ENCODE data around the gene FRMD6.

DNA sequence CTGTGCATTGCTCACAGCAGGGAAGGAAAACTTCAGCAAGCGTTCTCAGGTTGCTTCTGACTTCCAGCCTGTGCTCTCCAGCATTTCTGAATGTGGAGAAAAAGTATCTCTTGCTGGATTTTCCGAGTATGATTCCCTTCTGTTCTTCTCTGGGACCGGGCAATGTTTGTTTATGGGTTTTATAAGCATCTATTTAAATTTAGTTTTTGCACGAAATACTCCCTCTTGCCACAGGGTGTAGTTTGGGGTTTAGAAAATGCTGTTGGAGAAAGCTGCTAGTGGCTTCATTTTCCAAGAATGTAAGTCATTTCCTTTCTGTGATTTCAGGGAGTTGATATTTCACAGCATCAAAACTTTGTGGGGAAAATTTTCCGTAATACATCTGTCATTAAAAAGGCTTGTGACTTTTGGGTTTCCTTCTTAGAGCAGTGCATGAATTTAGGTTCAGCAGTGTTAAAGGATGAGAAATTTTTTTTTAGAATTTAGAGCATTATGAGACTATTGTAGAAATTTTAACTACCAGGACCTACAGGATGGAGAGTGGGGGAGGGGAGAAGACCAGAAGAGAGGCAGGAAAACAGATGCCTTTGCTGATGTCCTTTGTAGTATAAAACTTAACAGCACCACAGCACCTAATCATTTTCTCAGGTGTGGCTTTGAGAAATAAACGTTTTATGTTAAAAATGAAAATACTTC lies 1.5 kb downstream of the FRMD6 start:
- peak; percentile 15 for TF ChIP-seq CTCF (IDR thresholded peaks at IDR 0.05)
- TF ChIP-seq ZFX (IDR thresholded peaks at IDR 0.05; ENCODE audit: borderline replicate concordance) = no peak

Data from 22Rv1 (cell line).